Islet of Langerhans (tissue), 1 donor: ENCODE results near the gene KIF21B.

ENCODE experiments used
- FAIRE-seq: peaks from one replicate; lab custom pipeline; 2011; peaks lifted over from hg19 to GRCh38; lab: Jason Lieb, UNC

Gene KIF21B

GRCh38 chr1:201042779-201043461 is 19.4 kb upstream of the KIF21B start:
- FAIRE-seq, result no peak

GRCh38 chr1:201041011-201041410 is 17.5 kb upstream of the KIF21B start:
- no peak for FAIRE-seq

GRCh38 chr1:201039876-201040275 is 16.4 kb upstream of the KIF21B start:
- FAIRE-seq, result no peak

DNA sequence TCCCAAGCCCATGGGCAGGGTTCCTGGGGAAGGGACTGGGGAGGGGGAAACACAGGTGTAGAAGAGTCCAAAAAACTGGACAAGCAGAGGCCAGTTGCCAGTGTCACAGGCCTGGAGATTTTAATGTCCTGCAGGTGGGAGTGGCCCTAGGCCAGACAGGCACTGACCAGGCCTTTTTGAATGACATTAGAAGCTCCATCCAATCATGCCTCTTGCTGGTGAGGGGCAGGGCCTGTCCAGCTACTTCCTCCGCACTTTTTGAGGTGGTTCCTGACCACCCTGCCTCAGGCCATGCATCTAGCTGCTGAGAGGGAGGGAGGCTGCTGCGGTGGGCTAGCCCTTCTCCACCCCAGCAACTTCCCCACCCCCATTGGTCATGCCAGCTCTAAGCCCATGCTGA is 15.9 kb upstream of the KIF21B start:
- no peak for FAIRE-seq

GRCh38 chr1:201038186-201038876 is 14.8 kb upstream of the KIF21B start:
- FAIRE-seq, result no peak

DNA sequence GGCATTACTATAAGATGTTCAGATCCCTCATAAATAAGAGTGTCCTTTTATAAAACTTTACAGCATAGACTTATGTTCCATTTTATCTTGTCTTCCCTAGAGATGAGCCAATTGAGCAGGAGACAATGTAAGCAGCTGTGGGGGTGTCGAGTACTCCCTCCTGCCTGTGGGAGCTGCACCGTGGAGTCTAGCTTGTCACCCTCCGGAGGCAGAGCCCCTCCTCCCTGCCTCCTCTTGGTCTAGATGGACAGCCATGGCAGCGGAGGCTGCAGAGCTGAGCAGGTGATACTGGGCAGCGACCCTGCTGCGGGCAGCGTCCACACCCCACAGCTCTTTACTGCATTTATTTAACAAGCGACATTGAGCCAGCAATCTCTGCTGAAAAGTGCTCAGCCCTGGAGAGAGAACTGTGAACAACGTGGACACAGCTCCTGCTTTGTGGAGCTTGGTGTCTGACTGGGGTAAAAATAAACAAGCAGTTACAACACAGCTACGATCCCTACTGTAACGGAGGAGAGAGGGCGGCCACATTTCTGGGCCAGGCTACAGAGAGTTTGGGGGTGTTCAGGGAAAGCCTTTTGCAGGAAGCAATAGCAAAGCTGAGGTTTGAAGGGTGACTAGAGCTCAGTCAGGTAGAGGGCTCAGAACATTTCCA is 12.8 kb upstream of the KIF21B start:
- no peak for FAIRE-seq

- FAIRE-seq, result no peak
Measured at GRCh38 chr1:201034671-201035070, 11.2 kb upstream of the KIF21B start.

GRCh38 chr1:201032408-201032807 is 8.9 kb upstream of the KIF21B start:
- FAIRE-seq, result no peak

DNA sequence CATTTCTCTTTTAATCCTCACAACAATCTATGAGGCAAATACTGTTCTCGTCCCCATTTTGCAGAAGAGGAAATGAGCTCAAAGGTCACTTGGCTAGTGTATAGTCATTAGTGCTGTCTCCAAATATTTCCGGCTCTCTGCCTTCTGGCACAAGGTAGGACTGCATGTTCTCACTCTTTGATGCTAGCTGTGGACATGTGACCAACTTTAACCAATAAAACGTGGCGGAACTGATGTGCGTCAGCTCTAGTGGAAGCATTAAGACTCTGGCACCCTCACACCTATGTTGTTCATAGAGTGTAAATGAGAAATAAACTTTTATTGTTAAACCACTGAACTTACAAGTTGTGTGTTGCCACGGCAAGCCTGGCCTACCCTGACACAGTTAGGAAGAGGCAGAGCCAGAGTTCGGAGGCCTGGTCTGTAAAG is 5.0 kb upstream of the KIF21B start:
- no peak for FAIRE-seq

- no peak for FAIRE-seq
Measured at GRCh38 chr1:201026836-201027235, 3.3 kb upstream of the KIF21B start.

GRCh38 chr1:201026234-201026633 is 2.7 kb upstream of the KIF21B start:
- FAIRE-seq, result no peak

GRCh38 chr1:201025571-201026002 is 2.1 kb upstream of the KIF21B start:
- FAIRE-seq, result no peak

DNA sequence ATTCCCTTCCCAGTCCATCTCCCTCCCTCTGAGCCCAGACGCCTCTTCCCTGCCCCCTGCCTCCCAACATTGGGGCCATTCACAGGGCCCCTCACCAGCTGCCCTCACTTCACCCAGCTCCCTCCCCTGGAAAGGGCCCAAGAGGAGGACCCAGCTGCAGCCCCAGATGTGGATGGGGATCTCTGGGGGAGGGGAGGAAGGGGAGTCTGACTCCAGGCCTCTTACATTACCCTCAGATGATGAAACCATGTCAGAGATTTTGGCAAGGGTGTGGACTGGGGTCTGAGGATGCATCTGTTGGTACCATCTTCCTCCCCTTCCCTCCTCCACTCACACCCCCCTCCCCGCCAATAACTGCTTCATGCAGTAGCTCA is 1.1 kb upstream of the KIF21B start:
- no peak for FAIRE-seq

- no peak for FAIRE-seq
Measured at GRCh38 chr1:201023920-201024624, 558 bp upstream of the KIF21B start.

- FAIRE-seq, result no peak
Measured at GRCh38 chr1:201022820-201023516, 546 bp downstream of the KIF21B start.

- FAIRE-seq, result no peak
Measured at GRCh38 chr1:201022493-201022819, 1.1 kb downstream of the KIF21B start.

DNA sequence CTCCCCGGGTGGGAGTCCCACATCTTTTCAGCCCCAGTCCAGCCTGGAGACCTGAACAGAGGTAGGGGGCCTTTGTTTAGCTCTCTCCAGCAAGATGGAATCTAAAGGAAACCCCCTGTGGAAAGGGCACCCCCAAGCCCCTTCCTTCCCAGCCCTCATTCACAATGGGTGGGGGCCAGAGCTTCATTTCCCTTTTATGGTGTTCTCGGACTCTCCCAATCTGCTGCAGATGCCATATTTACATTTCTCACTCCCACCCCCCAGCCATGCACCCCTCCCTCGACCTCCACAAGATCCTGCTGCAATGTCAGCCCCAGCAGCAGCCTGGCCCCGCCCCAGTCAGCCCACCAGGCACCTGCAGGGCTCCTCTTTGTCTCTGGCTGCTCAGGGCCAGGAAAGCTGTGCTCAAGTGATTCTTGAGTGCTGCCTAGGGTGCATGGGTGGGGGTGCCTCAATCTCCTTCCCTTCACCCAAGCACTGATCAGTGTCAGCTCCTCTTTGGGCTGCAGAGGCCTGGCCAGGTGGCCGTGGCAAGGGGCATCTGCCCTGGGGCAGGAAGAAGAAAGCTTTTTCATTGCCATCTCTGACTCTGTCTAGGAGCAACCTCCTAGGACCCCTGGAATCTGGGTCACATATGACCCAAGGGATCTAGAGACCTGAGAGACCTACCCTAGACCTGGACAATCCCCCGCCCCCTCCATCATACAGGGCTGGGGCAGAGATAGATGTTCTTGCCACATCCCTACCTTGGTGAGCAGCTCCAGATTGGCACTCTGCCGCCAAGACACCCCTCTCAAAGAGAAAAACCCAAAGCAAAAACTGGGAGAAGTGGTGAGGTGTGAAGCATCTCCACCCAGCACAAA is 1.7 kb downstream of the KIF21B start:
- no peak for FAIRE-seq

DNA sequence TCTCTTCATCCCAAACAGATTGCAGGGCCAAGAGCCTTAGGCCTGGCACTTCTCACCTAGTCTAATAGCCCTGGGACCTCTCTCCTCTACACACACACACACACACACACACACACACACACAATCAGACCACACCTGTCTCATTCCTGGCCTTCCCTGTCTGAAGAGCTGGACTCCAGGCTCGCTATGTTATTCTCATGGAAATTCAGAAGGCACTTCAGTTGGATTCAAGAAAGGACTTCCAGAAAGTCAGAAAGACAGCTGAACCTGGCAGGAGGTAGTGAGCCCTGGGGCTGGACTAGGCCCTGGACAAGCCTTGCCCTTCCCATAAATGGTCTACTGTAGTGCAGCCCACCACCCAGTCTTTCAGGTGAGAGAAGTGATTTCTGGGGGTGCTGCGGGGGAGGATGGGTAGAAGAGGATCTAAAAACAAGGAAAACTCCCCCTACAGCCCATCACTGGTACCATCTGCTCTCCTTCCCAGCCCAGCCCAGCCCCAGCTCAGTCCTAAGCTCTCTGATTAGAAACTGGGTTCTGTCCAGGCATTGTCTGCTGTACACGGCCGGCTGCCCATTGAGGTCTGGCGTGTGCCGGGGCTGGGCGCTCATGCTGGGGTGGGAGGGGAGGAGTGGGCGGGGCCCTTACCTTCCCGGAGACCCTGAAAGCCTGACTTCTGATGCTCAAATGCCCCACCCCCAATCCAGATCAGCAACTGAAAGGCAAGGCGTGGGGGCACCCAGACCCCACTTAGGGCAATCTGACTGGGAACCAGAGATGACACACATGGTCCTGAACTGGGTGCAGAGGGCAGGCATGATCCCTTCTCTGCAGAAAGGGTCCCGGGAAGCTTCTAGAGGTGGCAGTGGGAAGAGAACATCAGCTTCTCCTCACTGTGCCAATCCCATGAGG is 2.5 kb downstream of the KIF21B start:
- no peak for FAIRE-seq

DNA sequence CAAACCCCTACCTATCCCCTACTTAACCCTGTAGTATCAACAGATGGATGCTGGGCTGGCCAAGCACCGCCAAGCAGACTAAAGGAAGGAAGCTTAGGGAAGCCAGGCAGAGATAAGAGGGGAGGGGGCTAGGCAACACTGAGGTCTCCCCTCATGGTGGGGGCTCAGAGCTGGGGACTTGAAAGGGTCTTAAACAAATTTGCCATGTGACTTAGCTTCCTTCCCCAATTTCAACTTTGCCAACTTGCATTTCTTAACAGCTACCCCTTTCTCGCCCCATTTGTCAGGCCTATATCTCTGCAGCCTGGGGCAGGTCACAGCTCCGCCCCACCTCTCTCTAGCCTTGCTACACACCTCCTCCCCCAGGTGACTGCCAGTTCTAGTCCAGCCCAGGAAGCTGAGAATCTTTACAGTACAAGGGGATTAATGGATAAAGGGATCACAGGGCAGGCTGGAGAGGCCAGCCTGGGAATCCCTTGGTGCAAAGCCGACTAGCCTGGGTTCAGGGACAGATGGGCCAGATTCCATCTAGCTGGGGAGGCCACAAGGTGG is 3.4 kb downstream of the KIF21B start:
- no peak for FAIRE-seq
